ENCODE results near the gene ECPAS. TPM values are rescaled to one million over a fixed set of nuclear protein-coding genes. Genes with fewer than 3 reads are reported as not detected.

Gene ECPAS
- total and polyA plus RNA-seq, 2 experiments from 2014 or later, result 32.9 to 51.1 TPM

- Histone ChIP-seq H3K9me3 (ENCODE audit: low read depth) (no peaks in the 10 kb centered on the region), H3K4me1 (ENCODE audit: insufficient read depth) (no peaks in the 10 kb centered on the region), H3K4me3 (no peak overlapping the region), H3K36me3 (ENCODE audit: low read depth) (peaks cover 60% of the 10 kb centered on the region), H3K27me3 (replicated peaks; ENCODE audit: insufficient read depth) (no peaks in the 10 kb centered on the region), H3K9ac (no peak overlapping the region), H3K4me2 (ENCODE audit: unreplicated experiment) (no peak overlapping the region), H4K20me1 (ENCODE audit: insufficient read depth) (no peaks in the 10 kb centered on the region), H3F3A (ENCODE audit: insufficient read depth) (0 out of 2 replicates have a peak, but pooled peaks cover 10% of the 10 kb centered on the region), H3K79me2 (ENCODE audit: insufficient read depth) (peaks cover 52% of the 10 kb centered on the region), H2AFZ (no peak overlapping the region), H3K9me2 (ENCODE audit: insufficient read depth) (no peaks in the 10 kb centered on the region), H3K27ac (no peak overlapping the region)
- in situ Hi-C loops (cut with MboI), result no loop called here
- 67 to 88% methylated on average over 4 of the region's 4 CpGs for WGBS, 2 experiments (ENCODE audit: low coverage in 1 of 2, low lambda C conversion rate in 2 of 2, missing lambda C conversion rate in 2 of 2)
- DNase-seq, result no peak
- TF ChIP-seq EZH2phosphoT487 (IDR thresholded peaks at IDR 0.05; ENCODE audit: insufficient read depth, low read depth) (no peak), EZH2 (IDR thresholded peaks at IDR 0.05; ENCODE audit: insufficient read depth, poor library complexity, severe bottlenecking) (no peak)
Measured at GRCh38 chr9:111442360-111443027, 41.7 kb downstream of the ECPAS start.

DNA sequence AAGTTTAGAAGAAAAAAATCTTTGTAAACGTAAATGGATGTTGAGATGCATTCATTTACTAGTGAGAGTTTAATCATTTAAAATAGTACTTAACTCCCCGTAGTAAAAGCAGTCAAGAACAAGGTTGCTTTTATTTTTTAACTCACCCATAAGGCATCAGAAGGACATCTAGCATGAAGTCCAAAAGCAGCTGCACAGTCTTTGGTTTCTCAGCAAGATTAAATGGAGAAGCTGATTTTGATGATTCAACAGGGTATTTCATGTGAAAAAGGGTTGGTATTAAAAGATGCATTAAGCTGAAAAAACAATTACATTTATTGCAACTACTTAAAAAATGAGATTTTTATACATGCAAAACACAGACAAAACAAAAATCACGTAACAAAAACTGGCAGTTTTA, 44.0 kb downstream of the ECPAS start:
- TF ChIP-seq EZH2phosphoT487 (IDR thresholded peaks at IDR 0.05; ENCODE audit: insufficient read depth, low read depth) (no peak), EZH2 (IDR thresholded peaks at IDR 0.05; ENCODE audit: insufficient read depth, poor library complexity, severe bottlenecking) (no peak)
- H3K79me2 ChIP-seq (ENCODE audit: insufficient read depth), result peaks cover 29% of the 10 kb centered on the region
- H3K9me2 ChIP-seq (ENCODE audit: insufficient read depth), result no peaks in the 10 kb centered on the region
- in situ Hi-C loops (cut with MboI), result no loop called here
- H4K20me1 ChIP-seq (ENCODE audit: insufficient read depth), result no peaks in the 10 kb centered on the region
- no peak overlapping the region for H3K9ac ChIP-seq
- H3K4me2 ChIP-seq (ENCODE audit: unreplicated experiment), result no peak overlapping the region
- DNase-seq, result no peak
- H3K27ac ChIP-seq, result no peak overlapping the region
- H3K9me3 ChIP-seq (ENCODE audit: low read depth), result no peaks in the 10 kb centered on the region
- H3K4me1 ChIP-seq (ENCODE audit: insufficient read depth), result no peaks in the 10 kb centered on the region
- H3K27me3 ChIP-seq (replicated peaks; ENCODE audit: insufficient read depth), result no peaks in the 10 kb centered on the region
- H2AFZ ChIP-seq, result no peak overlapping the region
- 98 to 100% methylated on average over 3 of the region's 3 CpGs for WGBS, 2 experiments (ENCODE audit: low coverage in 1 of 2, low lambda C conversion rate in 2 of 2, missing lambda C conversion rate in 2 of 2)
- 0 out of 2 replicates have a peak, but pooled peaks cover 10% of the 10 kb centered on the region for H3F3A ChIP-seq (ENCODE audit: insufficient read depth)
- H3K36me3 ChIP-seq (ENCODE audit: low read depth), result peaks cover 65% of the 10 kb centered on the region
- no peak overlapping the region for H3K4me3 ChIP-seq

DNA sequence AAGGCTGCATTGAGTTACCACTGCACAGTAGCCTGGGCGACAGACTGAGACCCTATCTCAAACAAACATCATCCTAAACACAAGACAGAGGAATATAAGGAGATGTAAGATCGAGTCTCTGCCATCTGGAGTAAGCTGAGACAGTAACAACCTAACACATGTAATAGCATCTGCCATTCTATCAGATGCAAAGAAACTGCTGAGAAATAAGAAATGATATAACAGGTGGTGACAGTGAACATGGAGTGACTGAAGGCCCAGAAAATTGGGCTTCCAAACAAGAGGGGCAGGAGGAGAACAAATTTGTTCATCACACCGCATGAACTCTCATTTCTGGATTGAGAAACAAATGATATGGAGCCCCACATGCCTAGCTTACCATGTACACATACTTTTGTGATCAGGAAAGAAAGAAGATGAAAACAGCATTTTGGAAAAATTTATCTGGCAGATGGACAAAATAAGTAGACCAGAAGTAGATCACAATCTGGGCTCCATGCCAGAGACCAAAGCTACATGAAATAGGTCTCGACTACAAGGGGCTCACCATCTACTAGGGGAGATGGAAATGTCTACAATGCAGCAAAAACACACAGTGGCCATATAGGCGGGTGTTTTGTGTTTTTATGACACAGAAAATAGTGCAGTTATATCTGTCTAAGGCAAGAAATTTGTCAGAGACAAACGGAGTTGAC, 45.5 kb downstream of the ECPAS start:
- Histone ChIP-seq H3K36me3 (ENCODE audit: low read depth) (peaks cover 66% of the 10 kb centered on the region), H3K4me2 (ENCODE audit: unreplicated experiment) (no peak overlapping the region), H3K9ac (no peak overlapping the region), H3K27me3 (replicated peaks; ENCODE audit: insufficient read depth) (no peaks in the 10 kb centered on the region), H3K9me3 (ENCODE audit: low read depth) (no peaks in the 10 kb centered on the region), H2AFZ (no peak overlapping the region), H3K79me2 (ENCODE audit: insufficient read depth) (peaks cover 17% of the 10 kb centered on the region), H3F3A (ENCODE audit: insufficient read depth) (0 out of 2 replicates have a peak, but pooled peaks cover 3% of the 10 kb centered on the region), H3K27ac (no peak overlapping the region), H3K4me1 (ENCODE audit: insufficient read depth) (no peaks in the 10 kb centered on the region), H4K20me1 (ENCODE audit: insufficient read depth) (no peaks in the 10 kb centered on the region), H3K9me2 (ENCODE audit: insufficient read depth) (no peaks in the 10 kb centered on the region), H3K4me3 (no peak overlapping the region)
- no peak for DNase-seq
- in situ Hi-C loops (cut with MboI), result no loop called here
- WGBS, 2 experiments (ENCODE audit: low coverage in 1 of 2, low lambda C conversion rate in 2 of 2, missing lambda C conversion rate in 2 of 2), result 78% methylated on average over 6 of the region's 6 CpGs
- TF ChIP-seq EZH2 (IDR thresholded peaks at IDR 0.05; ENCODE audit: insufficient read depth, poor library complexity, severe bottlenecking), result no peak
- TF ChIP-seq EZH2phosphoT487 (IDR thresholded peaks at IDR 0.05; ENCODE audit: insufficient read depth, low read depth), result no peak

- no peak overlapping the region for H3K4me2 ChIP-seq (ENCODE audit: unreplicated experiment)
- DNase-seq, result no peak
- no peaks in the 10 kb centered on the region; the same call in 1 of the 2 replicates for H3F3A ChIP-seq (ENCODE audit: insufficient read depth)
- no peaks in the 10 kb centered on the region for H3K27me3 ChIP-seq (replicated peaks; ENCODE audit: insufficient read depth)
- H3K79me2 ChIP-seq (ENCODE audit: insufficient read depth), result peaks cover 5% of the 10 kb centered on the region; the same call in 1 of the 2 replicates
- no peak for TF ChIP-seq EZH2 (IDR thresholded peaks at IDR 0.05; ENCODE audit: insufficient read depth, poor library complexity, severe bottlenecking)
- no peak for TF ChIP-seq EZH2phosphoT487 (IDR thresholded peaks at IDR 0.05; ENCODE audit: insufficient read depth, low read depth)
- no peaks in the 10 kb centered on the region for H4K20me1 ChIP-seq (ENCODE audit: insufficient read depth)
- H3K36me3 ChIP-seq (ENCODE audit: low read depth), result peaks cover 68% of the 10 kb centered on the region
- WGBS, 2 experiments (ENCODE audit: low coverage in 1 of 2, low lambda C conversion rate in 2 of 2, missing lambda C conversion rate in 2 of 2), result 89 to 93% methylated on average over 1 of the region's 1 CpG
- in situ Hi-C loops (cut with MboI), result no loop called here
- H3K4me1 ChIP-seq (ENCODE audit: insufficient read depth), result no peaks in the 10 kb centered on the region
- no peak overlapping the region for H2AFZ ChIP-seq
- no peak overlapping the region for H3K9ac ChIP-seq
- H3K9me3 ChIP-seq (ENCODE audit: low read depth), result no peaks in the 10 kb centered on the region
- H3K4me3 ChIP-seq, result no peak overlapping the region
- H3K9me2 ChIP-seq (ENCODE audit: insufficient read depth), result no peaks in the 10 kb centered on the region
- no peak overlapping the region for H3K27ac ChIP-seq
Measured at GRCh38 chr9:111436571-111436970, 47.6 kb downstream of the ECPAS start.
